ENCODE measurements around the gene GCM1.
"Not testable (repeated sequence)": the region's sequence is repeated elsewhere in the genome, so short reads cannot be mapped to it uniquely, and the experiment has no call there.

GCM1 gene

GRCh38 chr6:53148684-53149083 lies at the start of gene GCM1:
TSS of gene GCM1 (minus strand) at chr6:53148841. CDS start at chr6:53145632, 3,209 bp downstream.
- DNase-seq (ENCODE audit: low read depth in 3 of 3, low spot score in 1 of 3), result no peak

GRCh38 chr6:53197553-53197952 lies 48.9 kb upstream of the GCM1 start:
- DNase-seq (ENCODE audit: low read depth in 3 of 3, low spot score in 1 of 3), result no peak

- DNase-seq (ENCODE audit: low read depth in 3 of 3, low spot score in 1 of 3), result no peak
Observed at GRCh38 chr6:53195048-53195447, 46.4 kb upstream of the GCM1 start.

GRCh38 chr6:53192682-53193188 lies 44.1 kb upstream of the GCM1 start:
- no peak for DNase-seq (ENCODE audit: low read depth in 3 of 3, low spot score in 1 of 3)

- DNase-seq (ENCODE audit: low read depth in 3 of 3, low spot score in 1 of 3), result no peak
Observed at GRCh38 chr6:53189554-53189953, 40.9 kb upstream of the GCM1 start.

- DNase-seq (ENCODE audit: low read depth in 3 of 3, low spot score in 1 of 3), result no peak
Observed at GRCh38 chr6:53188833-53189232, 40.2 kb upstream of the GCM1 start.

GRCh38 chr6:53180678-53181077 lies 32.0 kb upstream of the GCM1 start:
- DNase-seq (ENCODE audit: low read depth in 3 of 3, low spot score in 1 of 3), result no peak

- DNase-seq (ENCODE audit: low read depth in 3 of 3, low spot score in 1 of 3), result peak in 1 of 3 donors; percentile 9
Observed at GRCh38 chr6:53179961-53180651, 31.5 kb upstream of the GCM1 start.

- no peak for DNase-seq (ENCODE audit: low read depth in 3 of 3, low spot score in 1 of 3)
Observed at GRCh38 chr6:53178837-53179432, 30.3 kb upstream of the GCM1 start.

GRCh38 chr6:53175027-53175426 lies 26.4 kb upstream of the GCM1 start:
- DNase-seq (ENCODE audit: low read depth in 3 of 3, low spot score in 1 of 3), result no peak

- no peak for DNase-seq (ENCODE audit: low read depth in 3 of 3, low spot score in 1 of 3)
Observed at GRCh38 chr6:53172468-53172803, 23.8 kb upstream of the GCM1 start.

GRCh38 chr6:53171605-53172467 lies 23.2 kb upstream of the GCM1 start:
- DNase-seq (ENCODE audit: low read depth in 3 of 3, low spot score in 1 of 3), result peak; percentile 78 to 92 (median 92)

- no peak for DNase-seq (ENCODE audit: low read depth in 3 of 3, low spot score in 1 of 3)
Observed at GRCh38 chr6:53168516-53169267, 20.1 kb upstream of the GCM1 start.

GRCh38 chr6:53165293-53165692 lies 16.7 kb upstream of the GCM1 start:
- DNase-seq (ENCODE audit: low read depth in 3 of 3, low spot score in 1 of 3), result no peak

GRCh38 chr6:53162606-53163005 lies 14.0 kb upstream of the GCM1 start:
- no peak for DNase-seq (ENCODE audit: low read depth in 3 of 3, low spot score in 1 of 3)

- DNase-seq (ENCODE audit: low read depth in 3 of 3, low spot score in 1 of 3), result no peak
Observed at GRCh38 chr6:53161481-53162009, 12.9 kb upstream of the GCM1 start.

- no peak for DNase-seq (ENCODE audit: low read depth in 3 of 3, low spot score in 1 of 3)
Observed at GRCh38 chr6:53159558-53159957, 10.9 kb upstream of the GCM1 start.

- not testable (repeated sequence) for DNase-seq (ENCODE audit: low read depth in 3 of 3, low spot score in 1 of 3)
Observed at GRCh38 chr6:53158076-53158475, 9.4 kb upstream of the GCM1 start.

GRCh38 chr6:53155279-53155678 lies 6.6 kb upstream of the GCM1 start:
- not testable (repeated sequence) for DNase-seq (ENCODE audit: low read depth in 3 of 3, low spot score in 1 of 3)

- no peak for DNase-seq (ENCODE audit: low read depth in 3 of 3, low spot score in 1 of 3)
Observed at GRCh38 chr6:53154794-53155193, 6.2 kb upstream of the GCM1 start.

GRCh38 chr6:53154071-53154470 lies 5.4 kb upstream of the GCM1 start:
- no peak for DNase-seq (ENCODE audit: low read depth in 3 of 3, low spot score in 1 of 3)

Data from stimulated activated CD4-positive, alpha-beta T cell treated with anti-CD3 and anti-CD28 coated beads, TNF-alpha, amount 100 ng/mL, for 1 hour (primary cell).